ENCODE results near the gene PRSS23.
"Not testable (repeated sequence)": the region's sequence is repeated elsewhere in the genome, so short reads cannot be mapped to it uniquely, and the experiment has no call there.

The PRSS23 gene

DNA sequence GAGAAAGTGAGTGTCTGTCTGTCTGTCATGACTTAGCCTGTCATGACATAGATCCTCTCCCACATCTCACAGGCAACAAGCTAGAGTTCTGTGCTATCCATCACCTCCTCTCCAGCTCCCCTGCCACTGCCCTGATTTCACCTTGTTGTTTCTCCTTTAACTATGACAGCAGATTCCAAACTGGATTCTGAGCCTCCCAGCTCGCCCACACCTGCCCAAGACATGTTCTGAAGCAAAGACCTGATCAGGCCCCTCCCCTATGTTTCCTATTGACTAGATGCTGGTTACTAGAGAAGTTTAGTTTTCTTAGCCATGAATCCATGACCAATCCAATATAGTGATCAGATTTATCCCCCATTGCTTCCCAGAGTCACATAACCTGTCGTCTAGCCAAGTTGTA lies 15.4 kb downstream of the PRSS23 start:
- no peak for DNase-seq

GRCh38 chr11:86816251-86816726 lies 15.9 kb downstream of the PRSS23 start:
- peak; percentile 96 for DNase-seq

DNA sequence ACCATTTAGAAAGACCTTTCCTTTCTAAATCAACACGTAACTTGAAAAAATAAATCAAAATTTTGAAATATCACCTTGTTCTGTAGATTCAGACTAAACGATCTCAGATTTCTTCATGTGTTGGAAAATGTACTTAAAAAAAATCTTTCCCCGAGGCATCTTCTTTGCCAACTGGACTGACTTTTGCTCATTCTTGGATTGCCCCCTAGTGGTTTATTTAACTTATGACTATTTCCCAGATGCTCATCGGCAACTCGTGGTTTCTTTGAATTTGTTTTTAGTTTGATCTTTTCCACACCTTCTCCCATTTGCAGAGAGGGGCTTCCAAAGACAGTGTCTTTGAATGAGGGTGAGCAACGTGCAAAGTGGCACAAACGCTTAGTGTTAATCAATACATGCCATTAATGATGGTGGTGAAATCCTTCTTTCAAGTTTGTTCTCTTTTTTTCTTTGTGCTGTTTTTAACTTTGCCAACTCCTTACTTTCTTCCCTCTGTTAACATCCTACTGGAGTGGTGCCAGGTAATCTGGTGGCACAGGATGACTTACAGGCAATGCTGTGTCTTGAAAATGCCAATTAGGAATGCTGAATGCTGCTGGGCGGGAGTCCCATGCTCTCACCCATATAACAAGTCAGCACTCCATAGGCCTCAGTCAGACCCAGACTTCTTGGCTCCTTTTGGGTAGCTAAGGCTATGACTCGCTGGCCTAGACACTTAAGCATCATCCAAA lies 18.3 kb downstream of the PRSS23 start:
- DNase-seq: peak; percentile 79

DNA sequence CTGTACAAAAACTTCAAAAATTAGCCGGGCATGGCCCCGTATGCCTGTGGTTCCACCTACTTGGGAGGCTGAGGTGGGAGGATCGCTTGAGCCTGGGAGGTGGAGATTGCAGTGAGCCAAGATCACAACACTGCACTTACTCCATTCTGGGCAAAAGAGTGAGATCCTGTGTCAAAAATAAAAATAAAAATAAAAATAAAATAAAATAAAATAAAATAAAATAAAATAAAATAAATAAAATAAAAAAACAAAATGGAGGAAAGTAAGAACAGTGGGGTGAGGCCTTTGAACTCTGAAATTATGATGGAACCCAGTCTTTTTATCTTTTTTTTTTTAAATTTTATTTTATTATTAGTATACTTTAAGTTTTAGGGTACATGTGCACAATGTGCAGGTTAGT lies 23.8 kb downstream of the PRSS23 start:
- DNase-seq: not testable (repeated sequence)

DNA sequence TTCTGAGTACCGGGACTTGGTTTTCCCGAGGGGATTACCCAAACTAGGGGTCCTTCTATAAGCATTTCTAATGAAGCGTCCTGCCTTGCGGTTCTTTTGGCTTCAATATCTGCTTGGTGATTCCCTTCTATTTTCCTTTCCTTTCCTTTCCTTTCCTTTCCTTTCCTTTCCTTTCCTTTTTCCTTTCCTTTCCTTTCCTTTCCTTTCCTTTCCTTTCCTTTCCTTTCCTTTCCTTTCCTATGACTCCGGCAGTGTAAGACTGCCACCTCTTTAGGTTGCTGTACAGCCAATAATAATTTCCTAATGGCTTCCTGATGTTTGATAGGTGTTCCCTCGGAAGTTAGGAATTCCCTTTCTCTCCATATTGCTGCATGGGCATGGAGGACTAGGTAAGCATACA lies 34.0 kb downstream of the PRSS23 start:
- not testable (repeated sequence) for DNase-seq

DNA sequence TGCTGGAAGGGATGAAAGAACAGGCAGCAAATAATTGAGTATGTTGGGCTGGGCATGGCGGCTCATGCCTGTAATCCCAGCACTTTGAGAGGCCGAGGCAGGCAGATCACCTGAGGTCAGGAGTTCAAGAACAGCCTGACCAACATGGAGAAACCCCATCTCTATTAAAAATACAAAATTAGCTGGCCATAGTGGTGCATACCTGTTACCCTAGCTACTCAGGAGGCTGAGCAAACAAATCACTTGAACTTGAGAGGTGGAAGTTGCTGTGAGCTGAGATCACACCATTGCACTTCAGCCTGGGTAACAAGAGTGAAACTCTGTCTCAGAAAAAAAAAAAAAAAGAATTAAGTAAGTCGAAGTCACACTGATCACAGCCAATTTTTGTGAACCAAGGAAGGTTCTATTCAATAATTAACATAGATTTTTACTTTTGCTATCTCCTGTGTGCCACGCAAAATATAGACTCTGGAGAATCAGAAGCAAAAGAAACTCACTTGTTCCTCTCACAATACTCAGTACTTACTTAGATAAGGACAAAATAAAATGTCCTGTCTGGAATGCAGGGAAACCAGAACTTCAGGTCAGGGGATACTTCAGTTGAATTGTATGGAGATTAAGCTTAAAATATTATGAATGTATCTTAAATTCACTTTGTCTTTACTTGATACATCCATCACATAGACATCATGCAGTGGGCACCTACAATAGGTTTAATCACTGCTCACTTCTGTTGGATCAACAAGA lies 44.6 kb downstream of the PRSS23 start:
- not testable (repeated sequence) for DNase-seq

DNA sequence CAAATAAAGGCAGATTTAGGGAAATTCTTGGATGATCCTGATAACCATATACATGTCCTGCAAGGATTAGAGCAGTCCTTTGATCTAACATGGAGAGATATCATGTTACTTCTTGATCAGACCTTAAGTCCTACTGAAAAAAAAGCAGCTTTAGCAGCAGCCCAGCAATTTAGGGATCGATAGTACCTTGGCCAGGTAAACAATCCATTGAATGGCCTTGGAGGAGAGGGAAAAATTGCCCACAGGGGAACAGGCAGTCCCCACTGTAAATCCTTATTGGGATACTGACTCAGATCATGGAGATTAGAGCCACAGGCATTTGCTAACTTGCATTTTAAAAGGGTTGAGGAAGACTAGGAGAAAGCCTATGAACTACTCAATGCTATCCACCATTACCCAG lies 47.8 kb downstream of the PRSS23 start:
- DNase-seq: no peak

- no peak for DNase-seq
Measured at GRCh38 chr11:86849679-86850078, 49.3 kb downstream of the PRSS23 start.
